Ascending aorta (tissue), 2 donors: Measurements from ENCODE around the gene HINT3. TPM values are rescaled to one million over a fixed set of nuclear protein-coding genes. Genes with fewer than 3 reads are reported as not detected.

Experiments
- DNase-seq, 2 donors: peaks; one replicate each; pipeline ENCODE4 v3.0.0-alpha.2; 2019; ENCODE audit warnings: low spot score in 2 of 2
- H3K27ac ChIP-seq, 2 donors: fragments of 200-600 bp; sonication (generic); one replicate each; pipeline ENCODE4 v1.5.1; 2016 to 2017; ENCODE audit warnings: mild to moderate bottlenecking in 1 of 2
- H3K27me3 ChIP-seq: fragments of 200-600 bp; sonication (generic); one replicate; pipeline ENCODE4 v1.5.1; 2017
- H3K36me3 ChIP-seq, 2 donors: fragments of 200-600 bp; sonication (generic); one replicate each; pipeline ENCODE4 v1.5.1; 2016
- H3K4me1 ChIP-seq, 2 donors: fragments of 200-600 bp; sonication (generic); one replicate each; pipeline ENCODE4 v1.5.1; 2016 to 2017; ENCODE audit warnings: mild to moderate bottlenecking in 1 of 2
- H3K4me3 ChIP-seq, 2 donors: fragments of 200-600 bp; sonication (generic); one replicate each; pipeline ENCODE4 v1.5.1; 2016 to 2017; ENCODE audit warnings: mild to moderate bottlenecking in 1 of 2
- H3K9me3 ChIP-seq, 2 donors: fragments of 200-600 bp; sonication (generic); one replicate each; pipeline ENCODE4 v1.5.1; 2016
- intact Hi-C: fragments of 100-400 bp; cut with DNase I; formaldehyde crosslinking; loops from one replicate; pipeline ENCODE4 v1.15.1; 2023
- total RNA-seq: library from RNA; depleted of rRNA; stranded (reverse); fragments of >200 nt; gene quantifications from one replicate; pipeline ENCODE4 v1.1.0, GENCODE V29; 2016
- TF ChIP-seq, protein P1 (sequence below), 3 experiments: fragments of 200-600 bp in 2 of 3; fragments of 450-650 bp in 1 of 3; sonication (generic) in 2 of 3; IDR thresholded peaks; one replicate each; pipeline ENCODE4 v1.5.1; 2016 to 2019; ENCODE audit warnings: antibody characterized with exemption in 3 of 3, mild to moderate bottlenecking in 1 of 3, moderate library complexity in 1 of 3

HINT3 gene
- total RNA-seq, 1 donor from 2014 or later: 5.2 TPM

DNA sequence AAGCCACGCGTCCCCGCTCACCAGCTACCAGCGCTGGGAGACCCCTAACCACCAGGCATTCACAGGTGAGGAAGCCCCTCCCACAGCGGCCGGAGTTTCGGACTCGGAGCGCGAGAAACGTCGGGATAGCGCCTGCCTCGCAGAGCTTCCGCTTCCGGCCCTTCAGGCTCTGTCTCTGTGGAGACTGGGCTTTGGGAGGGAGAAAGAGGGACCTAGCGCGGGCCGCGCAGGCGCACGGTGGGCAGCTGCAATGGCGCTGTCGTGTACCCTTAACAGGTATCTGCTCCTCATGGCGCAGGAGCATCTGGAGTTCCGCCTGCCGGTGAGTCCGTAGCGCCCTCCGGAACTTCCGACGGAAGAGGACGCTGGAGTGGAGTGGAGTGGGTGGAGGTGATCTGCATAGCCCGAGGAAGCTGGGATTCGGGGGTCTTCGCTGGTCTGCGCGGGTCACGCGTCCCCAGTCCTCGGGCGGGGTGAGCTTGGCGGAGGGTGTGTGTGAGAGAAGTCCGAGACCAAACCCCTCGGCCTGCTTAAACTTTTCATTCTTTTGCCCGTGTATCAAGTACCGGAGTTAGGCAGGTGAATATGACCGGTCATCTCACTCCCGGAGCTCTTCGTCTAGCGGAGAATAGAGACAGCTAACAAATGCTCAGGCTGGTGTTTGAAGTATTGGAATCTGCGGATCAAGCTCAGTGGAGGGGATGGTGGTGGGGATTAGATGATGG lies 29.9 kb downstream of the HINT3 start, which contains the start of gene TRMT11:
TRMT11 (plus strand) TSS at position 240 of the 725 bp plus-strand sequence; CDS start at position 251, 11 bp downstream.
- Histone ChIP-seq H3K36me3 (peaks cover 0 to 3% of the 10 kb centered on the region in 2 donors), H3K4me1 (peaks cover 0 to 3% of the 10 kb centered on the region in 2 donors), H3K4me3 (peak within 1 kb of the TSS; percentile 74 to 83), H3K9me3 (no peaks in the 10 kb centered on the region), H3K27ac (peak within 1 kb of the TSS; percentile 87 to 88), H3K27me3 (no peaks in the 10 kb centered on the region)
- intact Hi-C loops: loop anchor here (10.0 kb wide), 1 partner anchor 832 kb away; the partner anchor contains the start of gene TPD52L1
- DNase-seq: peak; percentile 31 to 91
- TF ChIP-seq, protein P1, sequence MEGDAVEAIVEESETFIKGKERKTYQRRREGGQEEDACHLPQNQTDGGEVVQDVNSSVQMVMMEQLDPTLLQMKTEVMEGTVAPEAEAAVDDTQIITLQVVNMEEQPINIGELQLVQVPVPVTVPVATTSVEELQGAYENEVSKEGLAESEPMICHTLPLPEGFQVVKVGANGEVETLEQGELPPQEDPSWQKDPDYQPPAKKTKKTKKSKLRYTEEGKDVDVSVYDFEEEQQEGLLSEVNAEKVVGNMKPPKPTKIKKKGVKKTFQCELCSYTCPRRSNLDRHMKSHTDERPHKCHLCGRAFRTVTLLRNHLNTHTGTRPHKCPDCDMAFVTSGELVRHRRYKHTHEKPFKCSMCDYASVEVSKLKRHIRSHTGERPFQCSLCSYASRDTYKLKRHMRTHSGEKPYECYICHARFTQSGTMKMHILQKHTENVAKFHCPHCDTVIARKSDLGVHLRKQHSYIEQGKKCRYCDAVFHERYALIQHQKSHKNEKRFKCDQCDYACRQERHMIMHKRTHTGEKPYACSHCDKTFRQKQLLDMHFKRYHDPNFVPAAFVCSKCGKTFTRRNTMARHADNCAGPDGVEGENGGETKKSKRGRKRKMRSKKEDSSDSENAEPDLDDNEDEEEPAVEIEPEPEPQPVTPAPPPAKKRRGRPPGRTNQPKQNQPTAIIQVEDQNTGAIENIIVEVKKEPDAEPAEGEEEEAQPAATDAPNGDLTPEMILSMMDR (IDR thresholded peaks at IDR 0.05): no peak

DNA sequence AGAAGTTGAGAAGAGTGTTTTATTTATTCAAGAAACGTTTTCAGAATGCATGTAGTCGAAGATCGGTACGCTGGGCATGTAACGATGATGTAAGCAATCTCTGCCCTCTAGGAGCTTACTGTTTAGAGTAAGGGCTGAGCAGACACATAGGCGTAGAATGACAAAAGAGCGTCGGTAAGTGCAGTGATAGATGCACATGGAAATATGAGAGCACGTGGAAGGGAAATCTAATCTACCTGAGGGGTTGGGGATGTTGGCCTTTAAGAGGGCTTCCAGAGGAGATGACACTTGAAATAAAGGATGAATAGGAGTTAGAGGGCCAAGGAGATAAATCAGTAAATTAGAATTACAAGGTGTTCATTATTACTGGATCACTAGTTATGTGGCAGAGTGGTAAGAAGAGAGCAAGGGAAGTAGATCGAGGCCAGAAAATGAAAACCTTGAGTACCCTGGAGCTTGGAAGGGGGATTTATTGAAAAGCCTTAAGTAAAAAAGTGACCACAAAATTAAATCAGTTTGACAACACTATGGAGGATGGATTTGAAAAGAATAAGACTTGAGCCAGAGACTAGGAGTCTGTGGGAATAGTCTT lies 30.6 kb downstream of the HINT3 start:
- DNase-seq: no peak
- Histone ChIP-seq H3K27ac (peak overlapping the region; percentile 87 to 88), H3K4me1 (peaks cover 0 to 3% of the 10 kb centered on the region in 2 donors), H3K4me3 (peak overlapping the region; percentile 74 to 83), H3K27me3 (no peaks in the 10 kb centered on the region), H3K9me3 (no peaks in the 10 kb centered on the region), H3K36me3 (no peaks in the 10 kb centered on the region)
- TF ChIP-seq, protein P1 (IDR thresholded peaks at IDR 0.05): no peak
- intact Hi-C loops: loop anchor here (10.0 kb wide), 1 partner anchor 832 kb away; the partner anchor contains the start of gene TPD52L1

DNA sequence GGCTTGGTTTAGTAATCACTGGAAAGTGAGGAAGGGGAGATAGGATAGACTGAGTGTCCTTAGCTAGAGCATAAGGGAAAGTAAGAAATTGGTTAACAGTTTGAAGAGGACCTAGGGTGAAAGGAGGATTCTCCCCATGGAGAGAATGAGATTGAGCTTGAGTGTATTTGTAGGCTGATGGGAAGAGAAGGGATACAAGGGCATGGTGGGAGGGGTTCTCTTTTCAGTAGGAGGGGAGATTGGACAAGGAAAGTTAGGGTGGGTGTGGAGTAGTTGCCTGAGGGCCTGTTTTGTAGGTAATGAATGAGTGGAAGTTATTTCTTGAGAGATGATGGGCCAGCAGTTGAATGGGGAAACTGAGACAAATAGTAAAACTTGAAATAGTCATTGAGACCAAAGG lies 31.7 kb downstream of the HINT3 start:
- DNase-seq: no peak
- intact Hi-C loops: loop anchor here (10.0 kb wide), 1 partner anchor 833 kb away; the partner anchor contains the start of gene TPD52L1
- no peaks in the 10 kb centered on the region for H3K27me3 ChIP-seq
- TF ChIP-seq, protein P1 (IDR thresholded peaks at IDR 0.05): no peak
- H3K4me3 ChIP-seq: no peak overlapping the region
- H3K9me3 ChIP-seq: no peaks in the 10 kb centered on the region
- H3K27ac ChIP-seq: no peak overlapping the region
- peaks cover 0 to 3% of the 10 kb centered on the region in 2 donors for H3K4me1 ChIP-seq
- no peaks in the 10 kb centered on the region for H3K36me3 ChIP-seq

DNA sequence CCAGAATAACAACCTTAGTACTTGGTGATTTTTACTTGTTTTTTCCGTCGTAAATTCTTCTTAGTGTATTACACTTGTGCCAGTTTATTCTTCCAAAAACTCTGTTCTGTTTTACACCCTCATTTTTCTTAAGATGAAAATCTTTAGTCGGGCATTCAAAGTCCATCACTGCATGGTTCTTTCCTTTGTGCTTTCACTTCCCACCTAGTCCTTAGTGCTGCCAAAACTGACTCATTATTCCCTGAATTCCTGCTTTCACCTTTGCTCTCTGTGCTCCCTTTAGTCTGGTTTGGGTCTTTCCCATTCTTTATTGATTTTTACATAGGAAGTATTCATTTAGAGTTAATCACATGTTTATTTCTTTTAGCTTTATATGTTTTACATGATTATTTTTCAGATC lies 33.1 kb downstream of the HINT3 start:
- Histone ChIP-seq H3K4me3 (no peak overlapping the region), H3K27me3 (no peaks in the 10 kb centered on the region), H3K4me1 (peaks cover 0 to 3% of the 10 kb centered on the region in 2 donors), H3K36me3 (no peaks in the 10 kb centered on the region), H3K27ac (no peak overlapping the region), H3K9me3 (no peaks in the 10 kb centered on the region)
- DNase-seq: no peak
- intact Hi-C loops: loop anchor here (10.0 kb wide), 1 partner anchor 835 kb away; the partner anchor contains the start of gene TPD52L1
- TF ChIP-seq, protein P1 (IDR thresholded peaks at IDR 0.05): no peak

DNA sequence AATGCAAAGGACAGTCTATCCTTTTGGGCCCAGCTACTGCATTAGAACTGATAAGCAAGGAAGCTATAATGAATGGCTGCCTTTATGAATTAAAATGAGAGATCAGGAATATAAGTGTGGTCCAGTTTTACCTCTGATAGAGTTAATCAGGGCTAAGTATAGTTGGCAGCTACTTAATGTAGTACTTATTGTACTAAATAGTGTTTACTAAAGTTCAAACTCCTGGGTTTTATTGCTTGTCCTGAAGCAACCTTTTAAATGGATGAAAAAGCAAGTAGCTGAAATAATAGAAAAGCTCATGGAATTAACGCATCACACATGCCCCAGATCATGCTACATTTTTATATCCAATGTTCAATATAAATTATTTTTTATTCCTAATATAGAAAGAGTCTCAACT lies 35.1 kb downstream of the HINT3 start:
- Histone ChIP-seq H3K4me3 (no peak overlapping the region), H3K36me3 (no peaks in the 10 kb centered on the region), H3K4me1 (no peaks in the 10 kb centered on the region), H3K9me3 (no peaks in the 10 kb centered on the region), H3K27me3 (no peaks in the 10 kb centered on the region), H3K27ac (no peak overlapping the region)
- intact Hi-C loops: no loop called here
- no peak for DNase-seq
- TF ChIP-seq, protein P1 (IDR thresholded peaks at IDR 0.05): no peak
